Thyroid gland (tissue), 4 donors: ENCODE measurements around the gene LINC01488.

ENCODE experiments used
- CTCF ChIP-seq, 6 experiments: fragments of 200-600 bp in 3 of 6; fragments of 450-650 bp in 3 of 6; sonication (generic) in 3 of 6; IDR thresholded peaks; one replicate each; pipeline ENCODE4 v1.5.1; 2016 to 2019; ENCODE audit warnings: antibody characterized with exemption in 6 of 6, mild to moderate bottlenecking in 2 of 6, inconsistent platforms in 1 of 6, moderate library complexity in 1 of 6
- POLR2A ChIP-seq, 2 donors: fragments of 450-650 bp; IDR thresholded peaks; one replicate each; pipeline ENCODE4 v1.6.1; 2017; ENCODE audit warnings: antibody characterized with exemption in 2 of 2, mild to moderate bottlenecking in 2 of 2, moderate library complexity in 1 of 2

GRCh38 chr11:69459848-69460539 is 21.5 kb upstream of the LINC01488 start:
- no peak for TF ChIP-seq CTCF (IDR thresholded peaks at IDR 0.05)
- no peak for TF ChIP-seq POLR2A (IDR thresholded peaks at IDR 0.05)
